Stimulated activated CD4-positive, alpha-beta T cell treated with anti-CD3 and anti-CD28 coated beads, Interleukin-15, amount 100 ng/mL, for 48 hours (primary cell): ENCODE results near the gene ADAM22.
"Not testable (repeated sequence)": the region's sequence is repeated elsewhere in the genome, so short reads cannot be mapped to it uniquely, and the experiment has no call there.

Experiments
- DNase-seq, 2 donors: peaks; one replicate each; pipeline ENCODE4 v3.0.0-alpha.2; 2020; ENCODE audit warnings: low read depth in 2 of 2

The ADAM22 gene, protein sequence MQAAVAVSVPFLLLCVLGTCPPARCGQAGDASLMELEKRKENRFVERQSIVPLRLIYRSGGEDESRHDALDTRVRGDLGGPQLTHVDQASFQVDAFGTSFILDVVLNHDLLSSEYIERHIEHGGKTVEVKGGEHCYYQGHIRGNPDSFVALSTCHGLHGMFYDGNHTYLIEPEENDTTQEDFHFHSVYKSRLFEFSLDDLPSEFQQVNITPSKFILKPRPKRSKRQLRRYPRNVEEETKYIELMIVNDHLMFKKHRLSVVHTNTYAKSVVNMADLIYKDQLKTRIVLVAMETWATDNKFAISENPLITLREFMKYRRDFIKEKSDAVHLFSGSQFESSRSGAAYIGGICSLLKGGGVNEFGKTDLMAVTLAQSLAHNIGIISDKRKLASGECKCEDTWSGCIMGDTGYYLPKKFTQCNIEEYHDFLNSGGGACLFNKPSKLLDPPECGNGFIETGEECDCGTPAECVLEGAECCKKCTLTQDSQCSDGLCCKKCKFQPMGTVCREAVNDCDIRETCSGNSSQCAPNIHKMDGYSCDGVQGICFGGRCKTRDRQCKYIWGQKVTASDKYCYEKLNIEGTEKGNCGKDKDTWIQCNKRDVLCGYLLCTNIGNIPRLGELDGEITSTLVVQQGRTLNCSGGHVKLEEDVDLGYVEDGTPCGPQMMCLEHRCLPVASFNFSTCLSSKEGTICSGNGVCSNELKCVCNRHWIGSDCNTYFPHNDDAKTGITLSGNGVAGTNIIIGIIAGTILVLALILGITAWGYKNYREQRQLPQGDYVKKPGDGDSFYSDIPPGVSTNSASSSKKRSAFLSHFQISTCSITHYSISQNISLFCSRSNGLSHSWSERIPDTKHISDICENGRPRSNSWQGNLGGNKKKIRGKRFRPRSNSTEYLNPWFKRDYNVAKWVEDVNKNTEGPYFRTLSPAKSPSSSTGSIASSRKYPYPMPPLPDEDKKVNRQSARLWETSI

DNA sequence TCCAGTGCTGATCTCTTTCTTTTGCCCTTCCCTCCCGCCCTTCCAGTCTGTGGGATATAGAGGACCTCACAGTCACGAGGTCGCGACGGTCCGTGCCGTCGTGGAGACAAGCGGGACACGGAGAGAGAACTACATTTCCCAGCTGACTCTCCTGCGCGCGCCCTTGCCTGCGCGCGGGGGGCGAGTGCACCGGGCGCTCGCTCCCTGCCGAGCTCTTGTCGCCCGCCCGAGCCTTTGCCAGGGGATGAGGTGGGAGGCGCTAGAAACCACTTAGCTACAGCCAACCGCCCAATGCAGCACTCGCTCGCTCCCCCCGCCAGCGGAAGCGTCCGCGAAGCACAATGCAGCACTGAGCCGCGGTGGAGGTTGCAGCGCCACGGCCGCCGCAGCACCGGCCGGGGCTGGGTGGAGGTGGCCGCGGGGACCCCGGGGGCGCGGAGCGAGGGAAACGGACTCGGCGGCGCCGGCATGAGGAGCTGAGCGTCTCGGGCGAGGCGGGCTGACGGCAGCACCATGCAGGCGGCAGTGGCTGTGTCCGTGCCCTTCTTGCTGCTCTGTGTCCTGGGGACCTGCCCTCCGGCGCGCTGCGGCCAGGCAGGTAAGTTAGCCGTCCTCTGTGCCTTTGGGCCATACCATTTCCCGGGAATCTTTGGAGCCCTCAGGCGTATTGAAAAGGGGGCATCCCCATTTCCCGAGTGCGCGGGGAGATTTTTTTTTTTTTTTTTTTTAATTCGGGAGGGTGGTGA, at the start of gene ADAM22:
TSS of gene ADAM22 (plus strand) at position 299 of the 746 bp plus-strand sequence. CDS start at position 514, 215 bp downstream.
- peak; percentile 71 to 76 for DNase-seq

DNA sequence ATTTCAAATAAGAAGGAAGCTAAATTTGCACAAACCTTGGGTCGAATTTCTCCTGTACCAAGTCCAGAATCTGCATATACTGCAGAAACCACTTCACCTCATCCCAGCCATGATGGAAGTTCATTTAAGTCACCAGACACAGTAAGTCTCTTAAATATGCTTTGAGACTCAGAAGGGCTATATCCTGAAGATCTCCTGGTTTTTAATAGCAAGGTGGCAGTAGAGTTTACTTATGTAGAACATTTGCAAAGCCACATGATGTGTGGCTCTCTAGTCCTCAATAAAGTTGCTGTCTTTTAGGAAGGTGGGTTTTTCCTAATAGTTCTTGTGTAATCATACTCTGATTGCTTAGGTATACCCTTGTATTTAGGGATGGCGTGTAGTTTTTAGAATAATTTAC, 49.0 kb upstream of the ADAM22 start:
- no peak for DNase-seq

DNA sequence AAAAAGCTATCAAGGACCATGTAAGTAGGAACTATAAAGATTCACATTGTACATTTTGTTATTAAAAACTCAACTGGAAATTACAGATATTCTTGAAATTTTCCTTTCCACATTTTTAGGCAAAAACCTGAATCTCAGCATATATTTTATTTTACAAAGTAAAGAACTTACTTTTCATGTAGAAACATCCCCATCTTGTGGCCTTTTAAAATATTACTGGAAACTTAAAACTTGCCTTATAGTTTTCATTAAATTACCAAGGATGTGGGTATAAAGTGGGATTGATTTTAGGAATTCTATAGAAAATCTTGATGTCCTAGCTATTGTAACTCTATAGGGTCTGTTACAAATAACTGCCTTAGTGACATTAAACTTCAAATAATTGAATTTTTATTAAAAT, 47.2 kb upstream of the ADAM22 start:
- no peak for DNase-seq

DNA sequence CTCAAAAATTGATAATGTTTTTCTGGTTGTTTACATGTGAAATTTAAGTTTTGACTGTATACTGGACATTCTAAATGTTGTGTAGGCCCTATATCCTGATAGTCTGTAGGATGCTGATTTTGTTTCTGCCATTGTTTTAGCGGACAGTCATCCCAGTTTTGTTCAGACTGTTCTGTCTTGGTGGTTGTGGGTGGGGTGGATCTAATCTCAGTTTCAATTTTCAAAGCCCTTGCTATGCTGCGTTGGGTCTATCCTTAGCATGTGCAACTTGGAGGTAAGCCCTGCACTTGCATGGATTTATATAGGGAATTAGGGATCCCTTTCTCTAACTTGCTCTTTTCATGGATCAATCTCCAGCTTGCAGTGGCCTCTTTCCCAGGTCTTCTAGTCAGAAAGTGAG, 38.7 kb upstream of the ADAM22 start:
- no peak for DNase-seq

DNA sequence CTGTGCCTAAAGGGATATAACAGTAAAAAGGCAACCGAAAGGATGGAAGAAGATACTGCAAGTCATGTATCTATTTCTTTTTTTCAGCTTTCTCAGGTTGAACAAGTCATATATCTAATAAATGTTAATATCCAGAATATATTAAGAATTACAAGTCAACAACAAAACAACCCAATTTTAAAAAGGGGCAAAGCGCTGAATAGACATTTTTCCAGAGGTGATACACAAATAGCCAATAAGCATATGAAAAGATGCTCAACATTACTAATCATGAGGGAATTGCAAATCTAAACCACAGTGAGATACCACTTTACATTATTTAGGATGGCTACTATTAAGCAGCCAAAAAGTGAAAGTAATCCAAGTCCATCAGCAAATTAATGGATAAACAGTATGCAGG, 34.8 kb upstream of the ADAM22 start:
- no peak for DNase-seq

DNA sequence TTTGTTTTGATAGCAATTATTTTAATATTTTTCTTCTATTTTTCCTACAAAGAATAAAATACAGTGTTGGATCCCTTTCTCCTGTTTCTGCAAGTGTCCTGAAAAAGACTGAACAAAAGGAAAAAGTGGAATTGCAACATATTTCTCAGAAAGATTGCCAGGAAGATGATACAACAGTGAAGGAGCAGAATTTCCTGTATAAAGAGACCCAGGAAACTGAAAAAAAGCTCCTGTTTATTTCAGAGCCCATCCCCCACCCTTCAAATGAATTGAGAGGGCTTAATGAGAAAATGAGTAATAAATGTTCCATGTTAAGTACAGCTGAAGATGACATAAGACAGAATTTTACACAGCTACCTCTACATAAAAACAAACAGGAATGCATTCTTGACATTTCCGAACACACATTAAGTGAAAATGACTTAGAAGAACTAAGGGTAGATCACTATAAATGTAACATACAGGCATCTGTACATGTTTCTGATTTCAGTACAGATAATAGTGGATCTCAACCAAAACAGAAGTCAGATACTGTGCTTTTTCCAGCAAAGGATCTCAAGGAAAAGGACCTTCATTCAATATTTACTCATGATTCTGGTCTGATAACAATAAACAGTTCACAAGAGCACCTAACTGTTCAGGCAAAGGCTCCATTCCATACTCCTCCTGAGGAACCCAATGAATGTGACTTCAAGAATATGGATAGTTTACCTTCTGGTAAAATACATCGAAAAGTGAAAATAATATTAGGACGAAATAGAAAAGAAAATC, 26.7 kb upstream of the ADAM22 start:
- DNase-seq, result not testable (repeated sequence)

DNA sequence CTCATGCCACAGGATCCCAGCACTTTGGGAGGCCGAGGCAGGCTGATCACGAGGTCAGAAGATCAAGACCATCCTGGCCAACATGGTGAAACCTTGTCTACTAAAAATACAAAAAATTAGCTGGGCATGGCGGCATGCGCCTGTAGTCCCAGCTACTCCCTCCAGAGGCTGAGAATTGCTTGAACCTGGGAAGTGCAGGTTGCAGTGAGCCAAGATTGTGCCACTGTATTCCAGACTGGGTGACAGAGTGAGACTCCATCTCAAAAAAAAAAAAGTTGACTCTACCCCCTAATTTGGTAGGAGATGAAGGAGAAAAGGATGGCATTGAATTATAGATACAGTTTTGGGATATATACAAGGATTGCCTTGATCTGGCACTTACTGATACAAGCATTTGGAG, 25.2 kb upstream of the ADAM22 start:
- not testable (repeated sequence) for DNase-seq

DNA sequence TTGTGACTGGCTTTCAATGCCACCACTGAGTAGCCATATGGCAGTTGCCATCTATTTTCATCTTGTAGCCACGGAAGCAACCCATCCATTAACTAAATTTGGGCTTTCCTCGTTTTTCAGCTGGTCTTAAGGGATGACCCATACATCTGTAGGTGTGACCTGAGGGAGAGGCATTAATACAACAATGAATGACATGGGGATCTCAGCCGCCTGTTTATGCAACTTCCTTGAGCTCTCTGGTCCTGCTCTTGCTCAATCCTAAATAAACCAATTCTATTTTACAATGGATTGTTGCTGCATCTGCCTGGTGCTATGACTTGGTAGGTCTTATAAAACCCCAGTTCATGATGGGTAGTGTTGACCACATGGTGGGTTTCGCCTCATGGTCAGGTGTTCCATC, 21.9 kb upstream of the ADAM22 start:
- no peak for DNase-seq

DNA sequence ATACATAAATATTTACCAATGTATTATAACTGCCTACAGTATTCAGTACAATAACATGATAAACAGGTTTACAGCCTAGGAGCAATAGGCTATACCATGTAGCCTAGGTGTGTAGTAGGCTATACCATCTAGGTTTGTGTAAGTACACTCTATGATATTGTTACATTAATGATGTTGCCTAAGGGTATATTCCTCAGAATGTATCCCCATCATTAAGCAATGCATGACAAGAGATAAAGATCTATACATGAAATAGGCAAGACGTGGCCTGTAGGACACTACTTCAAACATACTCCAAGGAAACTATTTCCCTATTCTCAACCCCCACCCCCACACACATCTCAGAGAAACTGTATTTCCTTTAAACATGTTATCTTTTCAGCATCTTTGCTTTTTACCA, 15.3 kb upstream of the ADAM22 start:
- DNase-seq, result no peak

DNA sequence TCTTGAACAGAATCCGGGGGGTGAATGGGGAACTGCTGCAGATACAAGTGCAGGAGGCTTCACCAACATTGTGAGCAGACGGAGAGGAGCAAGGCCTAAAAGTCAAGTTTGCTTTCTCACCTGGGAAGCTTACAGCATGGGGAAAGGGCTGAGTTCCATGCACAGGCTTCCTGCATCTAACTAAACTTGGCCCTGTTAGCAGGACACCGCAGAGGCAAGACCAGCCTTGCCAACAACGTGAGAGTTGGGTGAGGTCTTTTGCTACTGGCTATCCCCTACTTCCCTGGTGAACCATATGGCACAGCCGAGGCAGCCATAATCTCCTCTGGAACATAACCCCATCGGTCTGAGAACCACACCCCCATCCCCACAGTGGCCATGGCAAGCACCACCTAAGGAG, 14.2 kb upstream of the ADAM22 start:
- DNase-seq, result no peak

DNA sequence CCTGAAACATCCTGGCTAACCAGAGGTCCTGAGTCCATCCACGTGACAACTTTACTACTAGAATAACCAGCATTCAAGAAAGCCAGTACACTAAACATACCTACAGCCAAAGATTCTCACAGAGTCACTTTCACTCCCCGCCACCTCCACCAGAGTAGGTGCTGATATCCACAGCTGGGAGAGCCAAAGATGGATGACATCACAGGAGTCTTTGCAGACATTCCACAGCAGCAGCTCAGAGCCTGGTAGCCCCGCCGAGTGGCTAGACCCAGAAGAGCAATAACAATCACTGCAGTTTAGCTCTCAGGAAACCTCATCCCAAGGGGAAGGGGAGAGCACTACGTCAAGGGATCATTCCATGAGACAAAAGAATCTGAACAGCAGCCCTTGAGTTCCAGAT, 13.5 kb upstream of the ADAM22 start:
- DNase-seq, result no peak

DNA sequence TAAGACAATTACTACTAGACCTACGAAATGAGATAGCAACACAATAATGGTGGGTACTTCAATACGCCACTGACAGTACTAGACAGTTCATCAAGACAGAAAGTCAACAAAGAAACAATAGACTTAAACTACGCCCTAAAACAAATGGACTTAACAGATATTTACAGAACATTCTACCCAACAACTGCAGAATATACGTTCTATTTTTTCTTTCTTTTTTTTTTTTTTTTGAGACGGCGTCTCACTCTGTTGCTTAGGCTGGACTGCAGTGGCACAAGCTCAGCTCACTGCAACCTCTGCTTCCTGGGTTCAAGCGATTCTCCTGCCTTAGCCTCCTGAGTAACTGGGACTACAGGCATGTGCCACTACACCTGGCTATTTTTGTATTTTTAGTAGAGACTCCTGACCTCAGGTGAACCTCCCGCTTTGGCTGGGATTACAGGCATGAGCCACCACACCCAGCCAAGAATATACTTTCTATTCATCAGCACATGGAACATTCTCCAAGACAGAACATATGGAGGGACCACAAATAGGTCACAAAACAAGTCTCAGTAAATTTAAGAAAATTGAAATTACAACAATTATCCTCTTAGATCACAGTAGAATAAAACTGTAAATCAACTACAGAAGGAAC, 11.2 kb upstream of the ADAM22 start:
- DNase-seq, result not testable (repeated sequence)

DNA sequence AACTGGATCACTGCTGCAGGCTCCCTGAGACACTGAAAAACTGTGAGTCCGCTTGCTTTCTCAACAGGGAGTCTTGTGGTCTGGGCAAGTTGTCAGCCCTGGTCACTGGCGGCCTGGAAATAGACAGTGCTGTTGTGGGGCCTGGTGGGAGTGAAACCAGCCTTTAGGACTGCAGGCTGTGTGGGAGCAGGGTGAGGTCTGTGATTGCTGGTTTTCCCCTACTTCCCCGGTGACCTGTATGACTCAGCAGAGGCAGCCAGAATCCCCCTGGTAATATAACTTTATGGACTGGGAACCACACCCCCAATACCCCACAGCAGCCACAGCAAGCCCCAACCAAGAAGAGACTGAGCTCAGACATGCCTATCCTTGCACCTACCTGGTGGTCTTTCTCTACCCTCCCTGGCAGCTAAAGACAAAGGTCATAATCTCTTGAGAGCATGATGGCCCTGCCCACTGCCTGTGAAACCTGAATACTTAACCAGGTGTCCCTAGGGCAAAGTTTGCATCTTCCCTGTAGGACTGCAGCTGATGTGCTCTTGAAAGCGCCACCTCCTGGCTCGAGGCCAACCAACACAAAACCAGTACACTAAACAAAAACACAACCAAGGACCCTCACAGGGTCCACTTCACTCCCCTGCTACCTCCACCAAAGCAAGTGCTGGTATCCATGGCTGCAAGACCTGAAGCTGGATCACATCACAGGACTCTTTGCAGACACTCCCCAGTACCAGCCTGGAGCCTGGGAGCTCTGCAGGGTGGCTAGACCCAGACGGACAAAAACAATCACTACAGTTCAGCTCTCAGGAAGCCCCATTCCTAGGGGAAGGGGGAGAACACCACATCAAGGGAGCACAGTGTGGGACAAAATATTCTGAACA, 7.2 kb upstream of the ADAM22 start:
- no peak for DNase-seq

DNA sequence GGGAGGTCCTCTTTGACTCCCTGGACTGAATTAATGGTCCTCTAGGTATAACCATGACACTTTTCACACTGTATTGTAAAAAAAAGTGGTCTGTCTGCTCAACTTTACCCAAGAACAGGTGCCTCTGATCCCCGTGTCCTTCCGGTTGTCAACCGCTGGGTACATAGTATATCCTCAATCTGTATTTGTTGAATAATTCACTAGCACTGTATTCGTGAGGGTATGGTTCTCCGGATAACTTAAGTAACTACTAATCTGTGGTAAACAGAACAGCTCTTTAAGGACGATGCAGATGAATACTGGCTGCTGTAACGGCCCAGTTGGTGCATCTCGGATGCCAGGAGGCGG, 472 bp upstream of the ADAM22 start:
- DNase-seq, result no peak

DNA sequence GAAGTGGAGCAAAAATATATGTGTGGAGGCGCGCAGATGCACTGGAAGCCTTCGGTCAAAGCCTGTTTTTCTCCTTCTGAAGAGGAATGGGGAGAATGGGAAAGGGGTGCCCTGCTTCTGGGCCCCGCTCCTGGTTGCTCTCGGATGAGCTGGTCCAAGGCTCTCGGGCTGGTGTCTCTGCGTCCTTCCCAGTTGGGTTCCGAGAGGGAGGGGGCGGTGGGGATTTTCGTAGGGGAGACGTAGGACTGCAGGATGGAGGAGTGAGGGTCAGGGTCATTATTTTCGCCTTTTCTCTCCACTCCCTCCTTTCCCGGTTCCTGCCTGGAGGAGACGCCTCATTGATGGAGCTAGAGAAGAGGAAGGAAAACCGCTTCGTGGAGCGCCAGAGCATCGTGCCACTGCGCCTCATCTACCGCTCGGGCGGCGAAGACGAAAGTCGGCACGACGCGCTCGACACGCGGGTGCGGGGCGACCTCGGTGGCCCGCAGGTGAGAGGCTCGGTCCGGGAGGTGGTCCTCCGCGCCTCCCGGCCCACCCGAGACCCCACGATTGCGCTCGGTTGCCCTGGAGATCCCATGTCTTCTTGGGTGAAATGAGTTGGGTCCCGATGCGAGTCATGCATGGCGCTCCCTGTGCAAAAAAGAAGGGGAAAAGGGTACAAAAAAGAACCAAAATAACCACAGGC, 790 bp downstream of the ADAM22 start:
- DNase-seq, result no peak

DNA sequence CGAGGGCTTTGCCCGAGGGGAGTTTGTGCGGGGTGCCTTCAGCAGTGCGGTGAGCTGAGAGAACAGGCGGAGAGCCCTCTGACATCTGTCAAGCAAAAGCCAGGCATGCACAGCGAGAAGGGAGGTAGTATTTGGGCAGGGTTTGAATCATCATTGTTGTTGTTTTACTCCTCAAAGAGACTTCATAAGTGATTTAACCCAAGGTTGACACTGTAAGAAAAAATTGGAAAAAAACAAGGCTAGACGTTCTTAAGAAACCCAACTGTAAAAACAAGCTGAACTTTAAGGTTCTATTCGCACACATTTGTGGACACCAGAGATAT, 1.3 kb downstream of the ADAM22 start:
- DNase-seq, result no peak

DNA sequence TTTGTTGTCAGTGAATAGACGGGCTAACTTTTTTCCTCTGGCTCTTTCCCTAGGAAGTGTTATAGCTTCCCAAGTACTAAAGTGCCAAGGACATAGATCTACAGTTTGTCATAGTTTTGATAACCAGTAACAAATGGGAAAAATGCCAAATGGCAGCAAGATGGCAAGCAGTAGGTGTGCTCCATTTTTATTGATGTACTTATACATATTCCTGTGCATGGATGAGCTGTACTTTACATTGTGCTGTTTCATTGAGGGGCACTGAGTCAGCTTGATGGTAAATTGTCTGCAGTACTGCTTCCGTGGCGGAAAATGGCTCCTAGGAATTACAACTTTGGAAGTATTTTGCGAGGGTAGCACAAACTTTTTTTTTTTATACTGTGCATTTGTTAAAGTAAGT, 7.1 kb downstream of the ADAM22 start:
- DNase-seq, result no peak

DNA sequence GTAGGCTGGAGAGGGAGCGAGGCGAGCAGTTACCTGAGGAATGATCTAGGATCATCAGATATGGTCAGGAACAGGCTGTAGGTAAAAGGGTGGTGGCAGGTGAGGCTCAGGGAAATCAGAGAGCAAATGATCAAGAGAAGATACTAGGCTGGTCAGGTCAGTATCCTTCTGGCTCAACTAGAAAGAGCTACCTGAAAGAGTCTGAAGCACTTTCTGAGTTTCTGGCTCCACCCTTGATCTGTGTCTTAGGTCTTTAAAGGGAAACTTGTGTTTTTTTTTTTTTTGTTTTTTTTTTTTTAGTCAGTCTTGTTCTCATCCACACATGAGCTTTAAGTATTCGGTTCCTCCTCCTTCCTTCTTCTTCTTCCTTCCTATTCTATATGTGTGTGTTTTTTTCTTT, 10.5 kb downstream of the ADAM22 start:
- DNase-seq, result no peak

DNA sequence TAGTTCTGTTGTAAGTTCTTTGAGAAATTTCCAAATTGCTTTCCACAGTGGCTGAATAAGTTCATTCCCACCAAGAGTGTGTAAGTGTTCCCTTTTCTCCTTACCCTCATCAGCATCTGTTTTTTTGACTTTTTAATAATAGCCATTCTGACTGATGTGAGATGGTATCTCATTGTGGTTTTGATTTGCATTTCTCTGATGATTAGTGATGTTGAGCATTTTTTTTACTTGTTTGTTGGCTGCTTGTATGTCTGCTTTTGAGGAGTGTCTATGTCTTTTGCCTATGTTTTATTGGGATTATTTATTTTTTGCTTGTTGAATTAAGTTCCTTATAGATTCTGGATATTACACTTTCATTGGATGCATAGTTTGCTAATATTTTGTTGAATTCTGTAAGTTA, 11.9 kb downstream of the ADAM22 start:
- not testable (repeated sequence) for DNase-seq
